NCI-H460 (cell line): Measurements from ENCODE around the gene GALNTL6. TPM values are rescaled to one million over a fixed set of nuclear protein-coding genes. Genes with fewer than 3 reads are reported as not detected.
"Not testable (repeated sequence)": the region's sequence is repeated elsewhere in the genome, so short reads cannot be mapped to it uniquely, and the experiment has no call there.

ENCODE experiments used
- DNase-seq: peaks from one replicate; pipeline ENCODE4 v3.0.0-alpha.2; 2016; ENCODE audit warnings: low read depth; ENCODE audit errors: extremely low read depth
- total RNA-seq: library from RNA; depleted of rRNA; stranded (reverse); fragments of >200 nt; shearing (Covaris generic); gene quantifications from 2 replicates; pipeline ENCODE4 v1.2.3, GENCODE V29; 2014

The GALNTL6 gene
- total RNA-seq, 1 experiment from 2014 or later: 0.57 TPM

DNA sequence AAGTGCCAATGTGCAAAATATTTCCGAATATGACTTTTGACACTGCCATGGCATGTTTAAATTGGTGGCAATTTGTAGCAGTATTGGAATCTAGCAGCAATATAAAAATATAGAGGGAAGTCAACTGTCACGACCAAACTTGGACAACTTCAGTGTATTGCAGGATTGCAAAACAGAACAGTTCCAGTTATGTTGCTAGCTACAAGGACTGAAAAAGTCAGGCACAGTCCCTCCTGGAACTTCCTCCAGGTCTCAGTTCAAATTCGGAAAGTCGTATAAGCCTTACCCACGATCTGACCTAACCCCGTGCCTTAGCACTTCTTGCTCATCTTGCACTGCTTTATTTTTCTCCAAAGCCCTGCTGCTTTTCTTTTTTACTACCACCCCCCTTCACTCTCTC, 965.4 kb downstream of the GALNTL6 start:
- no peak for DNase-seq

DNA sequence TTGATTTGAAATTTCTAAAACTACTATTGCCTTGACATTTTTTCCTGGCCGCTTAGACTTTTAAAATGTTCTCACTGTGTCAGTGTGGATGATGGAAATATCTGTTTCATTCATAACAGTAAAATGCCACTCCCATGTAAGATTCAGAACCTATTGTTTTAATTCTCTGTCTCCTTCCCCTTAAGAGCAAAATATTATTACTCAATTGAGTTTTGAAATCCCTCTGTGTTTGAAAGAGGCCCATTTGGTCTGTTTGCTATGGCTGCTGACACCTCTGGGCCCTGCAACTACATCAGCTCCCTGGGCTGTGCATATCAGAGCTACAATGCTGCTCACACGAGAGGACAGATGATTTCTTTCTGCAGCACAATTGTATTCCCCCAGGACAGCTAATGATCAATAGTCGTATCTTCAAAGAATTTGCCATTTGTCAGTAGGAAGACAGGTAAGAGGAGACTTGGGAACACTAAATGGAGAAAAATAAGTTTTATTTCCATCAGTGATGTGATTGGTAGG, 967.4 kb downstream of the GALNTL6 start:
- no peak for DNase-seq

DNA sequence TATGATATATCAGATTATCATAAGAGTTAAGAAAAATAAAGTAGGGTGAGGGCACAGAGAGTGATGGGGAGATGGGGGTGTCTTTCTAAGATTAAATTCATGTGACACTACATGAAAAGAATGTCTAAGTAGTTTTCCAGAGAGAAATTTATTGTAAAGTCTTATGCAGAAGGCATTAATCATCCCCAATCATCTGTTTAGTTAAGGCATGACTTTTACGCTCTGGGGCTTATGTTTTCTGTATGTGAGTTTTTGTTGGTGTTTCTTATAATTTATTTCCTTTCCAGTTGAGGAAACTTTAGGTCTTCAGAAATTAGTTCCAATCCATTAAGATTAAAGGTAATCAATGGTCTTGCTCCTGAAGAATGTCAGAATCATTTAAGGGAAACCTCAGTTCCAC, 972.4 kb downstream of the GALNTL6 start:
- no peak for DNase-seq

DNA sequence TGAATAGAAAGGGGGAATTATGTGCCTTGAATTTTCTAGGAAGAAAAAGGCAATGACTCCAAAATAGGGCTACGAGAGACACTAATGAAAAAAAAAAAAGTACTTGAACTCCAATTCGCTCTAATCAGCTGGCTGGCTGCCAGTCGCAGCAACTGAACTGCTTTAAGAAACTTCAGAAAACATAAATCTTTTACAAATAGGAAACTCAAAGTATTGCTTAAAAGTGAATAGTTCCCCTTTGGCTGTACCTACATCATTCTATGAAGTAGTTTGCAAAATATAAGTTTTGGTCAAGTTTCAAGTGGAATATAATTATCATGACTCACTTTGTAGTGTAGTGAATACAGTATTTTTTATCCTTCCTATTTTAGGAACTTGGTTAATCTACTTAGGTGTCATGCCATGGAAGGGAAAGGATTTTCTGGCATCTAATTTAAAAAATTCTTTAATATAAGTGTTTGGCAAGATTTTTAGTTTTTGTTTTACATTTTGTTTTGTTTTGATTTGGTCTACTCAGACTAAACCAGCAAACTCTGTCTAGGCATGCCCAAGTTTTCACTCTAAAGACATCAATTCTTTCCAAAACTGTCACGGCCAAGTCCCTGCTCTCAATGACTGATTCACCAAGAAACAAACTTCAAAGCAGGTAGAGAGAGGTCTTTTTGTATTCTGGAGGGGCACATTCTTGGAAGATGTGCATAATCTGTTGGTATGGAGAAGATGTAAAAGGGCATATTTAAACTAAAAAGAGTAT, 973.0 kb downstream of the GALNTL6 start:
- DNase-seq: no peak

DNA sequence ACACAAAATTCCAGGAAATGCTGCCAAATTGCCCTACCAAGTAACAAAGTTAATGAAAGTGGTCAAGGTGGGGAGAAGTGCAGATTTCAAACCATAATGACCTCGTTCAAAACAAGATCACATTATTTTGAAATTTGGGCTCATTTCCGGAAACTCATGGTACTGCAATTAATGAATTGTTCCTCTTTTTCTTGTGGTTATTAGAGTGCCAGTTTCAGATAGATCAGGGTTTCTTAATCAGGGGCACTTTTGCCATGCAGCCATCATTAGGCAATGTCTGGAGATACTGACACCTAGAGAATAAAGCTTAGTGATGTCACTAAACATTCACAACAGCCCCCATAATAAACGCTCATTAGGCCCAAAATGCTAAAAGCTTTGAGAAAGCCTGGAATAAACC, 973.9 kb downstream of the GALNTL6 start:
- no peak for DNase-seq

DNA sequence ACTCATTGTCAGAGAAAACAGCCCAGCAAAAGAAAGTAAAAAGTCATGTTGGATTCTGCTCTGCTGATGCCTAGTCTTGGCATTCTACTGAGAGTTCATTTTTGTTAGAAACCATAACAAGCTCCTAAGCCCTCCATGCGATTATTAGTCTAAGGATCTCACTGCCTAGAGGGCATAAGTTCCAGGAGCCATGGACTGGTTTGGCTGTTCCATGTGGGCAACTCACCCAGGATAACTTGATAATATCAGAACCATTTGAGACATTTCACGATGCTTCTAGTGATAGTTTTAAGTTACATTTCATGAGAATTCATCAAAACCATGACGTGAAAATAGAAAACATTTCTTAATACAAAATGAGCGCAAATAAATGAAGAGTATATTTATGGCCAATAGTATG, 978.6 kb downstream of the GALNTL6 start:
- no peak for DNase-seq

DNA sequence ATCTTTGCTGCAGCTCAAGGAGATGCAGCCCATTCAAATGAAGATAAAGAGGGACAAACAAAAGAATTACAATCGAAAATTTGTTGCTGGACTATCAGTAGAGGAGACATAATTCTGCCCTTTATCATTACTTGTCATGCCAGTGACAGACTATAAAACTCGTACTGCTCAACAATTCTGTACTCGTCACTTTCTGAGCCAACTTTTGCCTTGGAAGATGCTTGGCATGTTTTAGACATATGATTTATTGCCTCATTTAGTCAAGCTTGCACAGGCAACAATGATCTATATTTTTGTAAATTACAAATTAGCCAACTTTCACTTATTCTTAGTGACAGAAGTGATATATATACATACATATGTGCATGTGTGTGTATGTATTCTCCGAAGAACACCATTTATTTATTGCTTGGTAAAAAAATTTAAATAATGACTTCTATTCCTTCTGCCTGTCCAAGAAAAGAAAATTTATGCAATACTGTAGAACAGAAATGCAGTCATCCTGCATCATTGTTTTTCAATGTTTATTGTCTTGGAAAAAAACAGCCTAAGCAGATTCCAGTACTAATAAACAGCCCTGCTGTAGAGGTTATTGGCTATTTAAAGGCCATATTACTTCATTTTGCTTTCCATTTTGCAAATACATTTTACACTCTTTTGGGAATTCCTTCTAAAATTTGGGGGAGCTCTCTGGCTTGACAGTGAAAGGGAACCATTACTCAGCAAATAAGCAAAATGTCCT, 980.5 kb downstream of the GALNTL6 start:
- DNase-seq: no peak

DNA sequence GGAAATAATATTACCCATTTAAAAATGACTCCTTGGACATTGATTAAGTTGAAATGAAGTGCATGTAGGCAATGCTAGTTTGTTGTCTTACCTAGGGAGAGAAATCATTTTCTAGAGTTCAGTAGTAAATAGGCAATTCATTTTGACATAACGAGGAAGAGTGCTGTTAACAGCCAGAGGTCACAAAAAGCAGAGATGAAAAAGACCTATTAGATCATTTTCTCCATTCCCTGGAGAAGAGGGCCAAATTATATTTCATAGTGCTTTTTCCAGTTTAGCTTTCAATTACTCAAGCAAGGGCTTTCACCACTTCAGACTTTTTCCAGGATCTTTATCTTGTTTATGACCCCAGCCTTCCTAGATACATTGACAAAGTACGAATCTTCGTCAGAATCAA, 981.1 kb downstream of the GALNTL6 start:
- DNase-seq: no peak

DNA sequence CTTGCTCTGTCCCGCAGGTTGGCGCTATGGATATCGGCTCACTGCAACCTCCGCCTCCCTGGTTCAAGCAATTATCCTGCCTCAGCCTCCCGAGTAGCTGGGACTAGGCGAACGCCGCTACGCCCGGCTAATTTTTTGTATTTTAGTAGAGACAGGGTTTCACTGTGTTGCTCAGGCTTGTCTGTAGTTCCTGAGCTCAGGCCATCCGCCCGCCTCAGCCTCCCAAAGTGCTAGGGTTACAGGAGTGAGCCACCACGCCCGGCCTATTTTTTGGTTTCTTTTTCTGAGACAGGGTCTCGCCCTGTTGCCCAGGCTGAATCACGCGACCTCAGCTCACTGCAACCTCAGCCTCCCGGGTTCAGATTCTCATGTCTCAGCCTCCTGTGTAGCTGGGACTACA, 984.1 kb downstream of the GALNTL6 start:
- DNase-seq: not testable (repeated sequence)

DNA sequence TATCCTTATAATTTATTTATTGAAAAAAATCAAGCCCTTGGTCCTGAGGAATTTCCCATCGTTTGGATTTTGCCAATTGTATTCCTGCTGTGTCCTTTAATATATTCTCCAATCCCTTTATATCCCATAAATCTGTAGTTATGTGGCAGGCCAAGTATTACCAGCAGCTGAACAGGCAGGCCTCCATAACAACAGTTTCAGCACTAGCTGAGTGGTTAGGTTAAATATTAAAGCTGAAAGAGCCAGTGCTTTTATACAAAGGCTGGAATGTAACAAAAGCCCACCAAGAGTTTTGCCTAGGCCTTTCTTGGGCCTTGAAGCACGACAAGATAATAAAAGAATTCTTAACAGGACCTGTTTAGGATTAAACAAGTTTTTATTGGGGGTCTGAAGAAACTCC, 988.8 kb downstream of the GALNTL6 start:
- DNase-seq: no peak

DNA sequence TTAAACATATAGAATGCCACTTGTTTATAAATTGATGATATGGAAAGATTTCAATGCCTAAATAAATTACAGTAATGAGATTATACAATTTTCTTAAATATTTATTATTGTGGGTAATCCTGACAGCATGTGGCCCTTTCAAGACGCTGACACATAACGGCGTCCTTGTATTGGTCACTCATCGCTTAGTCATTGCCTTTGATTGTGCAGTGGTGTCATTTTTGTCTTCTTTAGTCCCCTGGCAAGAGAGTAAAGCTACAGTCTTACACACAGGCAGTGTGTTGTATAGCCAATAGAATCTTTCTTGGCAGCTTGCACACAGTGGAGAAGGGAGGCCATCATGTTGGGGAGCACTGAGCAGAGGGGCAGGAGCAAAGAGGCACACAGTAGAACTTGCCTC, 993.6 kb downstream of the GALNTL6 start:
- no peak for DNase-seq

DNA sequence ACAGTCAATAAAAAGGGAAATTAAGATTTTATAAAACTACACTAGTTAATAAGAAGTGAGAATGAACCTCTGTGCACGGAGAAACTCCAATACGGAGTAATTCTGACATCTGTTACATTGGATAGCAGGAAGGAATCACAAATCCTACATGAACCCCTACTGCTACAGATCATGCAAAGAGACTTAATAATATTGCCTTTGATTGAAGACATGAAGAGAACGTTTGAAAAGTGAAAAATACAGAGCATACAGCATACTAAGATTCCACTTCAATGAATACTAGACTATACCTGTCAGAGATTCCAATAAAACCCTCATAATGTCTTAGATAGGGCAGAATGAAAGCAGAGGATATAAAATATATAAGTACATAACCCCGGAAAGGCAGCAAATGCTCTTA, 995.0 kb downstream of the GALNTL6 start:
- no peak for DNase-seq

DNA sequence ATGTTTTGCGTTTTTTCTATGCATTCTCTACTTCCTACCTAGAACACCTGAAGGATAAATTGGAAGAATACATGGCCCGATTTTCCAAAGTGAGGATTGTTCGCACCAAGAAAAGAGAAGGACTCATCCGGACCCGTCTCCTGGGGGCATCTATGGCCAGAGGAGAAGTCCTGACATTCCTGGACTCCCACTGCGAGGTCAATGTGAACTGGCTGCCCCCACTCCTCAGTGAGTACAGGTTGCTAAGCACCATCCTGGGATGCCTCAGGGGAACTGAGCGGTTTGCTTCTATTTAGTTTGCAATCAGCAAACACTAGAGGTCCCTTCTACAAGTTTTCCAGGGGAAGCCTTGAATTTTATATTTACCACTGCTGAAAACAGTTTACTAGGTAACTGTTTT, 996.1 kb downstream of the GALNTL6 start:
- no peak for DNase-seq

DNA sequence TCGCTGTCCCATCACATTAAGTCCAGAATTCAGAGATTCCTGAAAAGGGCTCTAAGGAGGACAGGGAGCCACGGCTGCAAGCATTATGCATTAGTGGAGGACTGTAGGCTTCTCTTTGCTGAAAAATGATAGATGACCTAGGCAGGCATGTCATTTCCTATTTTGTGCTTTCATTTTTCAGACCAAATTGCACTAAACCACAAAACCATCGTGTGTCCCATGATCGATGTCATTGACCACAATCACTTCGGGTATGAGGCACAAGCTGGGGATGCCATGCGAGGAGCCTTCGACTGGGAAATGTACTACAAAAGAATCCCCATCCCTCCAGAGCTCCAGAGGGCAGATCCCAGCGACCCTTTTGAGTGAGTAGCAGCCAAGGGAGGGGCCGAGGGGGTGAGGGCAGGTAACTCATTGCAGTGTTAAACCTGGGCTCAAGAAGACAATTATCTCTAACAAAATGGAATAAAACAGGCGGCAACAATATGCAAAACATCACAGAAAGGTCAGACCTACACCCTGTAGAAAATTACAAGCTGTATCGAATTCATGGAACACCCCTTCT, 1000.2 kb downstream of the GALNTL6 start:
- no peak for DNase-seq

DNA sequence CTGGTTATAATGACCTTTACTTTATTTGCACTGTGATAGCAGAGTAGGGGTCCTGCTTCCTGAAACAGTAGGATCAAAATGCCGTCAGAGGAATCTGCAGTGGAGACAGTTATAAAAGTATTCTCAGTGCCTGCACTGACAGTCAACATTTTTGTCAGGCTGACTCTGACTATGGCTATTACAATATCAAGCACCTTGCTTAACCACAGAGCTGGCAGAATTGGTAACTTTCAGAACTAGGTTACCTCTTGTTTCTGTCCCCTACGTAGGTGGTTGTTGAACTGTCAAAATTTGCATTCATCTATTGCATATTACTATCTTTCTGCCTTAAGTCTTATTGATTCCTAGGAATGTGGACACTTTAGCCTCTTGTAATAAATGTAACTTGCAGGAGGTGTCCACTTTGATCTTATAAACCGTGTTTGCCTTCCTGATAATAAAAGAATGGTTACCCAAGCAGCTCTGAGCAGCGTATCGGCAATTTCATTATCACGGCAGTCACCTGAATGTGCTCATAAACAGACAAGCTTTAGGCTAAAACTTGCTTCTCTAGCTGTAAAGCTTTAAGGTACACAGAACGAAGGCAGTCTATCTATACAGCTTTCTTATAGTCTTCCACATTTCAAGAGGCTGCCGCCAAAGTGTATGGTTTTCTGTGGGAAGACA, 1002.4 kb downstream of the GALNTL6 start:
- no peak for DNase-seq

DNA sequence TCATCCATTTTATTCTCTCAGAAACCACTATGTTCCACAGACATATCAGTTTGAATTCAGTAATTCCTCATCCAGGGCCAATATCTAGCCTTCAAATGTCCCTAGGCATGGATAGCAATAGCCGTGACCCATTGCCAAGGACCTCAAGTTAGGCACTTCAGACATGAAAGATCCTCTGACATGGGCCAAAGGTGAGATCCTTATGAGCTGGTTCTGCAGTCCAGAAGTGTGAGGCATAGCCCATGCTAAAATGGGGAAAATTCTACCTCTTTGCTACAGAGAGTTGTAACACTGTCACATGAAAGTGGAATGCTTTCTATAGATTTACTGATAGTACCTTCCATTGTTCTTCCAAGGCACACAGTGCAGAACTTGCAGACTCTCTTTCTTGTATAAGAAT, 1005.7 kb downstream of the GALNTL6 start:
- DNase-seq: no peak

DNA sequence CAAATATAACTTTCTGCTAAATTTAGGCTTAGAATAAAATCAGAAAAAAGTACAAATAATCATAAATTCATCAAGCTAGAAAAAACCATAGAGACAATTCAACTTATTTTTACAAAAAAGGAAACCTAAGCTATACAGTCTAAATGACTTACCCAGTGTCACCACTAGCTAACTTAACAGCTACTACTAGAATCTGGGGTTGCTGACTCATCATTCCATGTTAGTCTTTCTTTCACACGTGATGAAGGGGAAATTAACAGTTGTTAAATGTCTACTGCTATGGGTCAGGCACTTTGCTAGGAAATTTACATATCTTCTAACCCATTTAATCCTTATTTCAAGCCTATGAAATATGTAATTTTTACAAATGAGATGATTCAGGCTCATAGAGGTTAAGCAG, 1006.1 kb downstream of the GALNTL6 start:
- DNase-seq: no peak

DNA sequence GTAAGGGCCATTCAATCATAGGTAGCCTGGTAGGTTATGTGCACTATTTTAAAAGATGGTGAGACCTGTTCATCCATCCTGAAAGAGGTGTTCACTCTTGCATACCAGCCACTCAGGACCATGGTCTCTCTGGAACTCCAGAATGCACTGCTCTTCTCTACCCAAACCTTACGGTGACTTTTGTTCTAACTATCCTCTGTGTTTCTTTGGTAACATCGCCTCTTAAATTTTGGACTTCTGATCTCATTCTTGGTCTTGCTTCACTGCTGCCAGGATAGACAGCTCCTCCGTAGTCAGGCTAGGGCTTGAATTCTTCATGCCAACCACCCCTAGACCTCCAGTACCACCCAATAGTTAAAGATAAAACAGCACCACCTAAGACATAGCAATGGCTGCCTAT, 1009.1 kb downstream of the GALNTL6 start:
- DNase-seq: no peak

DNA sequence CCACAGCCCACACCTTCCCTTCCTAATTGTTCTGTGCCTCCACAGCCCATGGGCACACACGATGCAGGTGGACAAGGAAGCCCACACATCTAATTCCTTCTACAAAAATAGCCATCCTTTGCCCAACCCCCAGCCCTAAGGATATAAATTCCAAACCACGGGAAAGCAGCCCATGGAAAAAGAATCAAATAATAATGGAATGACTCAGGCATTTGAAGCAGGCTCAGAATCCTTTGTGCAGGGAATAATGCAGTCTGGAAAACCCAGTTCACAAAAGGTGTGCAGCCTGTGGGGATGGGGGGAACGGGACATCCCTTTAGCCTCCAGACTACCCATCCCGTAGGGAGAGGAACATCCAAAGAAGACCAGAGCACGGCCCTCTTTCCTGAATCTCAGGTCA, 1013.1 kb downstream of the GALNTL6 start:
- no peak for DNase-seq

DNA sequence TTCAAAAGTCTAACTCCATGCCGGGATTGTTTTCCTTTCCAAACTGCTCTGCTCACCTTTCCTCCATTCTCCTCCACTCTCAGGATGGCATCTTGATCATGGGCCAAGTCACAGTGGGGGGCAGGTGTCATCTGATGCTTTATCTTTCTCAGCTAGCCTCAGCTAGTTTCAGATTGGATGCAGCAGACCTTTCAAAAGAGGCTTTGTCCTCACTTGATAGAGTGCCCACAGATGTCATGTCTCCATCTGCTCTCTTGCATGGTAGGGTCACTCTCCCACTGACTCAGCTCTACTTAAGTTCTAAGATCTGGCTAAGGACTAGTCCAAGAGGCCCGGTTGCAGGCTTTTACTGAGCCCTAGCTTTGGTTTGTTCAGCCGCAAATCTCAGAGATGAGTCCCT, 1013.7 kb downstream of the GALNTL6 start:
- DNase-seq: no peak

DNA sequence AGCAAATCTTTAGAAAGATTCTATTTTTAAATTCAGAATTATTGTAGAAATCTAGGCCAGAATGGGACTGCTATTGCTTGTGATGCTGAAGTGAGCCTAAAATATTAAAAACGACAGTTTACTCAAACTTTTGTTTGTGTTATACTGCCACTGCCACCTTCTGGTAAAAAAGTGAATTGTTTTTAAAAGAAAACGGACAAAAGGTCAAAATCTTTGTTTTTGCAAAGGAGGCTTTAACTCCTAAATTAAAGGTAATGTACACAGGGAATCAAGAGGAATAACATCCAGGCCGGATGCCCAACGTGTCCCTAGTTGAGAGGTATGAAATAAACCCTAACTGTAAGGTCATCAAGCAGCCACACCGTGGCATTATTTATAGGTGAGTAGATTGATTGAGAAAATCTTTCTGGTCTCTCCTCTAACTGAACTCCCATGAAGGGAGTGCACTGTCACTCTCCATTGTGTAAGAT, 1017.1 kb downstream of the GALNTL6 start:
- DNase-seq: no peak
